Measurements from ENCODE around the gene PTGDR. TPM values are rescaled to one million over a fixed set of nuclear protein-coding genes. Genes with fewer than 3 reads are reported as not detected.

PTGDR gene
- total and polyA plus RNA-seq, 10 of the 15 experiments (the other 5 are each of a cell fraction or from before 2014, with no cell fraction given), result not detected

DNA sequence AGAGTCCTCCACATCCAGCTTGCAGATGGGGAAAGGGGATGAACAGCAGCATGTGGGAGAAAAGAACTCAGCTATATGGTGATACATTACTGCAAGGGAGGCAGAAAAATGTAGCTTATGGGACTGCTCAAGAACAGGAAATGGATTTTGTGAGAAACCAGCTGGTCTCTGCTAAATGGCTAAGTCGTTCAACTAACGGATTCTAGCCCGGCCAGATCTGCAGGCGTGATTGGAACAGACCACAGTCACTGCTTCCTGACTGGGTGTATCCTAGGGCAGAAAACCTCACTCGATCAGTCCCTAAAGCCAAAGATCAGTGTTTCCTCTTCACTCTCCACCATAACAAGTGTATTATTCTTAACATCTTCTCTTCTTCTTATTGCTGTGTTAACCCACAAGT lies 8.1 kb upstream of the PTGDR start:
- CTCF ChIA-PET, result no interaction called here
- H3K4me1 ChIP-seq (ENCODE audit: control insufficient read depth, insufficient read depth, low read length), result no peaks in the 10 kb centered on the region
- no peak for FAIRE-seq

More for the DNA sequence above, 8.1 kb upstream of the PTGDR start:
- TF ChIP-seq ZNF207 (IDR thresholded peaks at IDR 0.05; ENCODE audit: borderline replicate concordance), result no peak
- TF ChIP-seq, protein P1, sequence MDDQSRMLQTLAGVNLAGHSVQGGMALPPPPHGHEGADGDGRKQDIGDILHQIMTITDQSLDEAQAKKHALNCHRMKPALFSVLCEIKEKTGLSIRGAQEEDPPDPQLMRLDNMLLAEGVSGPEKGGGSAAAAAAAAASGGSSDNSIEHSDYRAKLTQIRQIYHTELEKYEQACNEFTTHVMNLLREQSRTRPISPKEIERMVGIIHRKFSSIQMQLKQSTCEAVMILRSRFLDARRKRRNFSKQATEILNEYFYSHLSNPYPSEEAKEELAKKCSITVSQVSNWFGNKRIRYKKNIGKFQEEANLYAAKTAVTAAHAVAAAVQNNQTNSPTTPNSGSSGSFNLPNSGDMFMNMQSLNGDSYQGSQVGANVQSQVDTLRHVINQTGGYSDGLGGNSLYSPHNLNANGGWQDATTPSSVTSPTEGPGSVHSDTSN (IDR thresholded peaks at IDR 0.05; ENCODE audit: insufficient replicate concordance, low read depth, low read length), result no peak
- TF ChIP-seq, protein P2, sequence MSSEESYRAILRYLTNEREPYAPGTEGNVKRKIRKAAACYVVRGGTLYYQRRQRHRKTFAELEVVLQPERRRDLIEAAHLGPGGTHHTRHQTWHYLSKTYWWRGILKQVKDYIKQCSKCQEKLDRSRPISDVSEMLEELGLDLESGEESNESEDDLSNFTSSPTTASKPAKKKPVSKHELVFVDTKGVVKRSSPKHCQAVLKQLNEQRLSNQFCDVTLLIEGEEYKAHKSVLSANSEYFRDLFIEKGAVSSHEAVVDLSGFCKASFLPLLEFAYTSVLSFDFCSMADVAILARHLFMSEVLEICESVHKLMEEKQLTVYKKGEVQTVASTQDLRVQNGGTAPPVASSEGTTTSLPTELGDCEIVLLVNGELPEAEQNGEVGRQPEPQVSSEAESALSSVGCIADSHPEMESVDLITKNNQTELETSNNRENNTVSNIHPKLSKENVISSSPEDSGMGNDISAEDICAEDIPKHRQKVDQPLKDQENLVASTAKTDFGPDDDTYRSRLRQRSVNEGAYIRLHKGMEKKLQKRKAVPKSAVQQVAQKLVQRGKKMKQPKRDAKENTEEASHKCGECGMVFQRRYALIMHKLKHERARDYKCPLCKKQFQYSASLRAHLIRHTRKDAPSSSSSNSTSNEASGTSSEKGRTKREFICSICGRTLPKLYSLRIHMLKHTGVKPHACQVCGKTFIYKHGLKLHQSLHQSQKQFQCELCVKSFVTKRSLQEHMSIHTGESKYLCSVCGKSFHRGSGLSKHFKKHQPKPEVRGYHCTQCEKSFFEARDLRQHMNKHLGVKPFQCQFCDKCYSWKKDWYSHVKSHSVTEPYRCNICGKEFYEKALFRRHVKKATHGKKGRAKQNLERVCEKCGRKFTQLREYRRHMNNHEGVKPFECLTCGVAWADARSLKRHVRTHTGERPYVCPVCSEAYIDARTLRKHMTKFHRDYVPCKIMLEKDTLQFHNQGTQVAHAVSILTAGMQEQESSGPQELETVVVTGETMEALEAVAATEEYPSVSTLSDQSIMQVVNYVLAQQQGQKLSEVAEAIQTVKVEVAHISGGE (CRISPR knock-in tag; IDR thresholded peaks at IDR 0.05), result no peak
- TF ChIP-seq KLF5 (IDR thresholded peaks at IDR 0.05; ENCODE audit: partially characterized antibody), result no peak
- no peak for TF ChIP-seq IKZF1 (conservative IDR thresholded peaks at IDR 0.05)
- TF ChIP-seq CREM (IDR thresholded peaks at IDR 0.05; ENCODE audit: low read depth), result no peak
- TF ChIP-seq ZNF622 (IDR thresholded peaks at IDR 0.05), result no peak
- TF ChIP-seq RBBP5 (conservative IDR thresholded peaks at IDR 0.05), result no peak
- TF ChIP-seq HDAC2 (IDR thresholded peaks at IDR 0.05), result no peak
- no peak for TF ChIP-seq RUNX3 (IDR thresholded peaks at IDR 0.05; ENCODE audit: low read length)
- TF ChIP-seq RAD51 (IDR thresholded peaks at IDR 0.05), result no peak
- no peak for TF ChIP-seq NFYB (IDR thresholded peaks at IDR 0.05; ENCODE audit: insufficient read depth, low read depth, low read length)
- Histone ChIP-seq H3K9ac (ENCODE audit: control insufficient read depth, insufficient read depth, low read length) (no peak overlapping the region), H3K36me3 (ENCODE audit: control insufficient read depth in 2 of 2, insufficient read depth in 2 of 2, low read length in 1 of 2) (no peaks in the 10 kb centered on the region), H3K9me3 (replicated peaks; ENCODE audit: control insufficient read depth, insufficient read depth, low read length) (no peaks in the 10 kb centered on the region), H3K27ac (ENCODE audit: control insufficient read depth, insufficient read depth) (no peak overlapping the region), H3K4me3 (no peak overlapping the region), H3K27me3 (replicated peaks in 1 of 2; ENCODE audit: control insufficient read depth in 2 of 2, insufficient read depth in 2 of 2, low read length in 1 of 2) (no peaks in the 10 kb centered on the region), H2AFZ (ENCODE audit: control insufficient read depth, low read depth, low read length) (no peak overlapping the region), H3K4me2 (ENCODE audit: control insufficient read depth, insufficient read depth) (no peak overlapping the region), H4K20me1 (ENCODE audit: control insufficient read depth, insufficient read depth) (no peaks in the 10 kb centered on the region), H3K79me2 (ENCODE audit: control insufficient read depth, insufficient read depth, low read length) (no peaks in the 10 kb centered on the region)
- RAD21 ChIA-PET (ENCODE audit: unreplicated experiment), result interaction anchor here (1.3 kb wide), 1 partner anchor 38 kb away, joined by 3 read pairs; no protein-coding TSS in a partner anchor
- POLR2A ChIA-PET, result no interaction called here
- SMC1A ChIA-PET (ENCODE audit: uncharacterized antibody, unreplicated experiment), result interaction anchor here (1.3 to 1.5 kb wide), 2 partner anchors 15 to 215 kb away, joined by 3 to 4 read pairs; no protein-coding TSS in a partner anchor
- no peak for DNase-seq (ENCODE audit: low read depth, low spot score)
- WGBS (ENCODE audit: insufficient coverage, insufficient replicate concordance, low lambda C conversion rate, missing lambda C conversion rate), result 2% methylated on average over 5 of the region's 5 CpGs
- in situ Hi-C loops (cut with MboI), result no loop called here
- intact Hi-C loops (cut with micrococcal nuclease; ENCODE audit: unreplicated experiment), result no loop called here
- no peak for ATAC-seq
- no TSS peak for BruUV-seq (replicated peaks)
